CD4-positive, CD25-positive, alpha-beta regulatory T cell (primary cell): ENCODE data around the gene TMEM161A. TPM values are rescaled to one million over a fixed set of nuclear protein-coding genes. Genes with fewer than 3 reads are reported as not detected.
A peak's percentile ranks its signal among the peaks of the same experiment; 100 is the strongest.

Experiments used
- ATAC-seq, 2 donors: fragments of 150-1000 bp; cut with Tn5 transposase; one replicate each; pipeline ENCODE4 v1.10.0; 2021; ENCODE audit warnings: low read depth in 2 of 2, moderate number of reproducible peaks in 2 of 2, moderate library complexity in 1 of 2
- DNase-seq, 3 donors: peaks; one replicate each; pipeline versions ENCODE4 v3.0.0 to v3.0.0-alpha.2; 2012 to 2022; ENCODE audit warnings: mixed read lengths in 1 of 3
- H3K27ac ChIP-seq: one replicate; pipeline ENCODE4 v1.7.0; 2013; ENCODE audit warnings: mild to moderate bottlenecking, low read length; ENCODE audit not compliant: insufficient read depth, poor library complexity, severe bottlenecking
- H3K27me3 ChIP-seq: one replicate; pipeline ENCODE4 v1.7.0; 2013; ENCODE audit warnings: low read length; ENCODE audit not compliant: control insufficient read depth, insufficient read depth
- H3K36me3 ChIP-seq: one replicate; pipeline ENCODE4 v1.7.0; 2013; ENCODE audit warnings: mild to moderate bottlenecking, low read length, moderate library complexity; ENCODE audit not compliant: control insufficient read depth, insufficient read depth
- H3K4me1 ChIP-seq: 2 replicates; pipeline ENCODE4 v1.7.0; 2013; ENCODE audit warnings: mild to moderate bottlenecking, low read length; ENCODE audit not compliant: insufficient read depth, control insufficient read depth, poor library complexity, severe bottlenecking
- H3K4me3 ChIP-seq: one replicate; pipeline ENCODE4 v1.7.0; 2013; ENCODE audit warnings: low read depth, mild to moderate bottlenecking, low read length, moderate library complexity
- H3K9me3 ChIP-seq, 2 experiments: 1 replicate in 1 of 2; 2 replicates in 1 of 2; pipeline ENCODE4 v1.7.0; 2013; ENCODE audit warnings: low read length in 2 of 2, mild to moderate bottlenecking in 1 of 2, moderate library complexity in 1 of 2; ENCODE audit not compliant: control insufficient read depth in 2 of 2
- H3K27ac Mint-ChIP-seq, 3 donors: one replicate each; pipeline ENCODE4 v1.8.0; 2020 to 2022; ENCODE audit warnings: mild to moderate bottlenecking in 3 of 3, mixed read lengths in 3 of 3, moderate library complexity in 2 of 3
- H3K27me3 Mint-ChIP-seq: one replicate; pipeline ENCODE4 v1.8.0; 2022; ENCODE audit warnings: mild to moderate bottlenecking, mixed read lengths
- H3K36me3 Mint-ChIP-seq: one replicate; pipeline ENCODE4 v1.8.0; 2020; ENCODE audit warnings: mixed read lengths
- H3K4me1 Mint-ChIP-seq, 4 donors: one replicate each; pipeline ENCODE4 v1.8.0; 2020 to 2022; ENCODE audit warnings: mixed read lengths in 4 of 4, mild to moderate bottlenecking in 1 of 4
- H3K4me3 Mint-ChIP-seq, 4 donors: one replicate each; pipeline ENCODE4 v1.8.0; 2020 to 2022; ENCODE audit warnings: mild to moderate bottlenecking in 4 of 4, mixed read lengths in 4 of 4, moderate library complexity in 3 of 4
- H3K9me3 Mint-ChIP-seq, 7 donors: one replicate each; pipeline ENCODE4 v1.8.0; 2020 to 2022; ENCODE audit warnings: mixed read lengths in 7 of 7, mild to moderate bottlenecking in 3 of 7, moderate library complexity in 2 of 7
- polyA plus RNA-seq, 4 donors: library from polyadenylated mRNA; unstranded; fragments of 300-500 nt; fragmentation: Illumina TruSeq; gene quantifications; one replicate each; pipeline ENCODE4 v1.2.3, GENCODE V29; 2021
- total RNA-seq: library from RNA; stranded (reverse); gene quantifications from one replicate; pipeline ENCODE4 v1.2.3, GENCODE V29; 2022

The TMEM161A gene
- total and polyA plus RNA-seq, 5 donors from 2014 or later = 15.6 to 26.0 (median 24.1) TPM

- H3K4me1 ChIP-seq = no peaks in the 10 kb centered on the region
- no peak overlapping the region for H3K4me3 ChIP-seq
- H3K36me3 ChIP-seq = peaks cover 35% of the 10 kb centered on the region
- no peaks in the 10 kb centered on the region for H3K9me3 ChIP-seq
- Mint-ChIP-seq H3K27ac (peak overlapping the region in 1 of 3 donors; percentile 26), H3K4me1 (peaks cover 0 to 3% (median 1%) of the 10 kb centered on the region in 4 donors), H3K27me3 (no peaks in the 10 kb centered on the region), H3K9me3 (peaks cover 0 to 2% (median 0%) of the 10 kb centered on the region in 7 donors), H3K36me3 (peaks cover 12% of the 10 kb centered on the region), H3K4me3 (no peak overlapping the region)
- no peak for DNase-seq
- H3K27ac ChIP-seq = no peak overlapping the region
- H3K27me3 ChIP-seq = no peaks in the 10 kb centered on the region
- ATAC-seq = no peak
Measured at GRCh38 chr19:19096641-19097627, 41.3 kb downstream of the TMEM161A start.

DNA sequence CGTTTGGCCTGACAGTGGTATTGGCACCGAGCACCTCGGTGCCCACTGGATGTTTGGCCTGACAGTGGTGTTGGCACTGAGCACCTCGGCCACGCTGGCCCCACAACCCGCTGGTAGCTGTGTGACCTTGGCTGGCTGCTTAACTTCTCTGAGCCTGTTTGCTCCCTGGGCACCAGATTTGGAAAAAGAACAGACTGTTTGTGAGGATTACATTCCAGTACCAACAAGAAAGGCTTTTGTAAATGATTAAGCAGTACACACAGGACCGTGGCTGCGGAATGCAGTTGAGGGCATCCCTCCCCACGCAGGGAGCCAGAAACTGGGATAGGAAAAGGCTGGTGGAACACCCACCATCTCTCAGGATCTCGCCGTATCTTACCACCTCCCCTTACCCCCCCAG, 42.6 kb downstream of the TMEM161A start:
- H3K9me3 ChIP-seq = no peaks in the 10 kb centered on the region
- H3K27ac Mint-ChIP-seq = no peak overlapping the region
- H3K4me3 Mint-ChIP-seq = no peak overlapping the region
- H3K27me3 ChIP-seq = no peaks in the 10 kb centered on the region
- peaks cover 0 to 3% (median 1%) of the 10 kb centered on the region in 4 donors for H3K4me1 Mint-ChIP-seq
- no peak overlapping the region for H3K27ac ChIP-seq
- no peak for DNase-seq
- peaks cover 0 to 2% (median 0%) of the 10 kb centered on the region in 7 donors for H3K9me3 Mint-ChIP-seq
- no peak overlapping the region for H3K4me3 ChIP-seq
- H3K4me1 ChIP-seq = no peaks in the 10 kb centered on the region
- peaks cover 10% of the 10 kb centered on the region for H3K36me3 Mint-ChIP-seq
- peaks cover 28% of the 10 kb centered on the region for H3K36me3 ChIP-seq
- ATAC-seq = no peak
- no peaks in the 10 kb centered on the region for H3K27me3 Mint-ChIP-seq

DNA sequence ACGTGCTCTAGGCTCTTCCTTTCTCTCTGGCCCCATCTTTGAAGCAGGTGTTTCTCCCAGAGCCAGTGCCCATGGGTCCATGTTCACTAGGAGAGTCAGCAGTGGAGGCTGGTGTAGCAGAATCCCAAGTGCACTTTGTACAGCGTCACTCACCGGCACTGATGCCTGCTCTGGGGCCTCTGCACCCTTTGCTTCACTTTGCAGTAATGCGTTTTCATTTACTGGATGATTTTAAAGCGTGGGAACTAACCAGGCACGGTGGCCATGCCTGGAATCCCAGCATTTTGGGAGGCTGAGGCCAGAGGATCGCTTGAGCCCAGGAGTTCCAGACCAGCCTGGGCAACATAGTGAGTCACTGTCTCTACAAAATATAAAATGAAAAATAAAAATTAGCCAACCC, 43.8 kb downstream of the TMEM161A start:
- no peak for ATAC-seq

DNA sequence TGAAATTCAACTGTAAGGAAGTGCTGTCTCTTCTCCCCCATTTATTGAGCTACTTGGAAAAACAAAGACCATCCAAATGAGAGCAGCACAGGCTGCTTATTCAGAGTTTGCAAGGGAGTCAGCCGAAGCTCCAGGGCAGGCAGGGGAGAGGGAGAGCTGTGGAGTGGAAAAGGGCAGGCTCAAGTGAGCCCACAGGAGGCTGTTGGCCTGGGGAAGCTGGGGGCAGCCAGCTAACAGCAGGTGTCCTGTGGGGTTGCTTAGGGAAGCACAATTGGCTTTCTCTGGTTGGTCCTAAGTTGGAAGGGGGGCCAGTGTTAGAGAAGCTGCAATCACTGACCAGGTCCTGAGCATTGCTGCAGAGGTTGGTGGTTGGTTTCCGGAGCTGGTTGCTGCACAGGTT, 50.6 kb downstream of the TMEM161A start:
- no peaks in the 10 kb centered on the region for H3K27me3 Mint-ChIP-seq
- peak overlapping the region in 1 of 3 donors; percentile 47 for H3K27ac Mint-ChIP-seq
- no peaks in the 10 kb centered on the region for H3K4me1 ChIP-seq
- no peak overlapping the region for H3K27ac ChIP-seq
- peaks cover 3% of the 10 kb centered on the region for H3K36me3 ChIP-seq
- H3K4me1 Mint-ChIP-seq = peaks cover 0 to 15% (median 6%) of the 10 kb centered on the region in 4 donors
- H3K9me3 Mint-ChIP-seq = no peaks in the 10 kb centered on the region
- no peak for DNase-seq
- H3K4me3 ChIP-seq = no peak overlapping the region
- no peak for ATAC-seq
- H3K27me3 ChIP-seq = no peaks in the 10 kb centered on the region
- no peaks in the 10 kb centered on the region for H3K9me3 ChIP-seq
- no peaks in the 10 kb centered on the region for H3K36me3 Mint-ChIP-seq
- H3K4me3 Mint-ChIP-seq = no peak overlapping the region

More for the DNA sequence above, 43.8 kb downstream of the TMEM161A start:
- Histone ChIP-seq H3K4me1 (no peaks in the 10 kb centered on the region), H3K27ac (no peak overlapping the region), H3K27me3 (no peaks in the 10 kb centered on the region), H3K36me3 (peaks cover 22% of the 10 kb centered on the region), H3K9me3 (no peaks in the 10 kb centered on the region), H3K4me3 (no peak overlapping the region)
- Mint-ChIP-seq H3K4me3 (no peak overlapping the region), H3K4me1 (peaks cover 0 to 2% (median 0%) of the 10 kb centered on the region in 4 donors), H3K27ac (peak overlapping the region in 2 of 3 donors; percentile 17 to 51), H3K9me3 (peaks cover 0 to 2% (median 0%) of the 10 kb centered on the region in 7 donors), H3K27me3 (no peaks in the 10 kb centered on the region), H3K36me3 (peaks cover 5% of the 10 kb centered on the region)
- no peak for DNase-seq

DNA sequence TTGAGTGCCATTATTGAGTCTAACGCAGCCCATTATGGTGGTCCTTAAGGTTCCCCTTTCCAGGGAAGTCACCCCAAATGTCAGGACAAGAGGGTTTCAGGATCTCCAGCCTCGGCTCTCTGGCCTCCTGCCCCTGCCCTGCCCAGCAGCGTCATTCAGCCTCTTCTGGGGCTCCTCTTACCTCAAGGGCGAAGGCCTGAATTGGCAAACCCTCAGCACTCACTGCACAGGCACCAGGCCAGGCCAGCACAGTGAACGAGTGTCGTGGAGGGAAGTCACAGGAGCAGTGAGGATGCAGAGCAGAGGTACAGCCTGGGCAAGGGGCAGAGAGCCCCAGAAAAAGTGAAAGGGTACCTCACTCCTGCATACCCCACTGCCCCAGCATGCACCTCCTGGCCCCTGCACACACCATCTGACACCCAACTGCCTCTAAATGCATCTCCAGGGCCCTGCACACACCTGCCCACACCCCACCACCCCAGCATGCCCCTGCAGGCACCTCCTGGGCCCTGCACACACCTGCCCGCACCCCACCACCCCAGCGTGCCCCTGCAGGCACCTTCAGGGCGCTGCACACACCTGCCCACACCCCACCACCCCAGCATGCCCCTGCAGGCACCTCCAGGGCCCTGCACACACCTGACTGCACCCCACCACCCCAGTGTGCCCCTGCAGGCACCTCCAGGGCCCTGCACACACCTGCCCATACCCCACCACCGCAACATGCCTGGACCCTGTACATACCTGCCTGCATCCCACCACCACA, 54.7 kb downstream of the TMEM161A start:
- no peak overlapping the region for H3K27ac Mint-ChIP-seq
- Histone ChIP-seq H3K27ac (no peak overlapping the region), H3K27me3 (no peaks in the 10 kb centered on the region), H3K4me1 (no peaks in the 10 kb centered on the region), H3K36me3 (peaks cover 8% of the 10 kb centered on the region), H3K9me3 (no peaks in the 10 kb centered on the region), H3K4me3 (no peak overlapping the region)
- no peak for DNase-seq
- no peaks in the 10 kb centered on the region for H3K9me3 Mint-ChIP-seq
- H3K36me3 Mint-ChIP-seq = peaks cover 4% of the 10 kb centered on the region
- no peak overlapping the region for H3K4me3 Mint-ChIP-seq
- ATAC-seq = no peak
- H3K4me1 Mint-ChIP-seq = peaks cover 0 to 29% (median 10%) of the 10 kb centered on the region in 4 donors
- H3K27me3 Mint-ChIP-seq = no peaks in the 10 kb centered on the region

DNA sequence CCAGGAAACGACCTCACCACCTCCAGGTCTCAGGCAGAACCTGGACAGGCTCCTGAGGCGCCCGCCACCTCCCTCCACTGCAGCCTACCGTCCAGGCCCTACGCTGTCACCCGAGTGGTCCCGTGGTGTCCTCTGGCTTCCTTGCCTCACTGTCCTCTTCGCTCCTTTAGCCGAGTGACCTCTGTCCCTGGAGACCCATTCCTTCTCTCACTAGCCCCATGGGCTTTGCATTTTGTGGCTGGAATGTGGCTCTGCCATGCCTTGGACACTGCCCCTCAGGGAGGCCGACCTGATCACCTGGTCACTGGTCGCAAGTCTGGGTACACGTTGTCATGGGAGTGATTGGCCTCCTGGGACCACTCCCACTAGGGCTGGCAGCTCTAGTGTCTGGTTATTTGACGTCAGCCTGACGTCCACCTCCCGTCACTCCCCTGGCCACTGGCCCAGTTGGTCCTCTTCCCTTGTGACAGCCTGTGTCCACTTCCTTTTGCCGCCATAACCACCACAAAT, 56.6 kb downstream of the TMEM161A start:
- Histone ChIP-seq H3K4me3 (no peak overlapping the region), H3K27me3 (no peaks in the 10 kb centered on the region), H3K4me1 (no peaks in the 10 kb centered on the region), H3K27ac (no peak overlapping the region), H3K9me3 (no peaks in the 10 kb centered on the region), H3K36me3 (peaks cover 15% of the 10 kb centered on the region)
- DNase-seq (no peak), ATAC-seq (no peak)
- H3K27me3 Mint-ChIP-seq = no peaks in the 10 kb centered on the region
- H3K27ac Mint-ChIP-seq = peak overlapping the region in 1 of 3 donors; percentile 47
- peaks cover 11% of the 10 kb centered on the region for H3K36me3 Mint-ChIP-seq
- no peaks in the 10 kb centered on the region for H3K9me3 Mint-ChIP-seq
- no peak overlapping the region for H3K4me3 Mint-ChIP-seq
- H3K4me1 Mint-ChIP-seq = peaks cover 0 to 33% (median 16%) of the 10 kb centered on the region in 4 donors

DNA sequence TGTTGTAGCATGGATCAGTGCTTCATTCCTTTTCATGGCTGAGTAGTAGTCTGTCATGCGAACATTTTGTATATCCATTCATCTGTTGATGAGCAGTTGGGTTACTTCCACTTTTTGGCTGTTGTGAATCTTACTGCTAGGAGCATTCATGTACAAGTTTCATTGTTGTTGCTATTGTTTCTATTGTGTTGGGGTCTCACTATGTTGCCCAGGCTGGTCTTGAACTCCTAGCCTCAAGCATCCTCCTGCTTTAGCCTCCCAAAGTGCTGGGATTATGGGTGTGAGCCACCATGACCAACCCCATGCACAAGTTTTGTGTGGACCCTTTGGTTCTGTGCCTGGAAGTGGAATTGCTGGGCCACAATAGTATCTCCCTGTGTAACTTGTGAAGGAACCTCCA, 58.7 kb downstream of the TMEM161A start:
- Histone ChIP-seq H3K27ac (no peak overlapping the region), H3K4me3 (no peak overlapping the region), H3K36me3 (peaks cover 25% of the 10 kb centered on the region), H3K27me3 (no peaks in the 10 kb centered on the region), H3K9me3 (no peaks in the 10 kb centered on the region), H3K4me1 (no peaks in the 10 kb centered on the region)
- Mint-ChIP-seq H3K36me3 (peaks cover 23% of the 10 kb centered on the region), H3K27ac (peak overlapping the region in 1 of 3 donors; percentile 62), H3K9me3 (no peaks in the 10 kb centered on the region), H3K4me3 (no peak overlapping the region), H3K4me1 (peaks cover 0 to 36% (median 21%) of the 10 kb centered on the region in 4 donors), H3K27me3 (no peaks in the 10 kb centered on the region)
- ATAC-seq = no peak
- DNase-seq = no peak
